OCI-M2 (cell line): ENCODE data around the gene TLR10.
"Not testable (repeated sequence)": the region's sequence is repeated elsewhere in the genome, so short reads cannot be mapped to it uniquely, and the experiment has no call there.

Experiments used
- DNase-seq: peaks from one replicate; lab custom pipeline; 2025; ENCODE audit not compliant: unreplicated experiment; lab: John Stamatoyannopoulos, UW

TLR10 gene

DNA sequence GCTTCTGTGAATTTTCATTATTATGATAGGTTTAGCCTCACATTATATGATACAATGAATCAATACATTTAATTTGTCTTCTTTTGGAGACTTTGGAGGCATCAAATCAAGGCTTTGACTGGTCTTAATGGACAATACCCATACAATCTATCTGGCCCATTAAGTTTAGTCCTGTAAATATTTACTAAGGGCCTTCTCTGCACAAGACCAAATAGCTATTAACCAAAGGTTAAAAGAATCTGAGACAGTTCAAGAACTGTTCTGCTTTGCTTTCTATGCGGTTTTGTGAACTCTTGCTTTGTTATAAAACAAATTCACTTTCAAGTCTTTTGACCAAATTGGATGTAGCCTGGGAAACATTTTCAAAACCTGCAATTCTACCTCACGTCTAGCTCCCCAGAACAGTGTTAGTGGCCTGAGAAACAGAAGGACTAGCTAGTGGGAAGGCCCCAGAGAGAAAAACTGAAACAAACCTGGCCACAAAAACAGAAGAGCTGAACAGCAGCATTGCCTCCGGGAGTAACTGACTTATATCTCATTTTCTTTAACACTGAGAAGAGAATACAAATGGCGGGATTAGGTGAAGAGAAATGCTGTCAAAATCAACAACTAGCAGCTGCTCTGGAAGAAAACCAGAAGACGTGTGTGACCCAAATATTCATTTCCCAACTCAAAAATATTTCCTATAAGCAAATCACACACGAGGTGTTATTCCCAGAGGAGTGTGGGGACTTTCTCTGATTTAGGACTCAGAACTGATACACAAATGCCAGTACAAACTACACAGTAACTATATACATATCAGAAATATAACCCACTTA is 21.3 kb upstream of the TLR10 start:
- DNase-seq: no peak

DNA sequence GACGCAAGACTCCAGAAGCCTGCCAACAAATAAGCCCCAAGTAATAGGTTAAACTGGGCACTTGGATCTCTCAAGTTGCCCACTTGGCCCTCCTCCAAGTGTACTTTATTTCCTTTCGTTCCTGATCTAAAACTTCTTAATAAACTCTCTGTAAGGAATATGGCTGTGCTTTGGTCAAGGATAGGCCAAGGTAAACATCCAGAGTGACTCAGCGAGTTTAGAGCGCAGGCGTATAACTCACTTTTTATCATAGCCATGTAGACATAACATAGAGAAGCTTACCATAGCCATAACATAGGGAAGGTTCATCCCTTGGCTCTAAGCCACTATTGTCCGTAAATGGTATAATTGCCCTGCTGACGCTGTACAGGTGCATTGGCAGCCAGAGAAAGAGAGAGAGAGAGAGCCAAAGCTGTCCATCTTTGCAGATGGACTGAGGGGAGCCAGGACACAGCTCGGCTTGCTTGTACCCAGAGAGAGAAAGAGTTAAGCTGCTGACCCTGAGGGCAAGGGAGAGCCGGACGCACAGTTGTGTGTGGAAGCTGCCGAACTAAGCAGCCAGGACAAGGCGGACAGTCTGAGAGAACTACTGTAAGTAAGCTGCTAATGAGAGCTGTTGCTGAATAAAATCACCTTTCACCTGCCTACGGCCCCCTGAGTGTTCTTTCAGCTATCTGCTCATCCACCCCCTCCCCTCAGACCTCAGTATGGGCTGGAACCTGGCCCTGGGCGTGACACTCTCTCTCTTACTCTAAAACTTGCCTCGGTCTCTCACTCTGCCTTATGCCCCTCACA is 20.0 kb upstream of the TLR10 start:
- no peak for DNase-seq

- no peak for DNase-seq
Observed at GRCh38 chr4:38800961-38801450, 18.2 kb upstream of the TLR10 start.

DNA sequence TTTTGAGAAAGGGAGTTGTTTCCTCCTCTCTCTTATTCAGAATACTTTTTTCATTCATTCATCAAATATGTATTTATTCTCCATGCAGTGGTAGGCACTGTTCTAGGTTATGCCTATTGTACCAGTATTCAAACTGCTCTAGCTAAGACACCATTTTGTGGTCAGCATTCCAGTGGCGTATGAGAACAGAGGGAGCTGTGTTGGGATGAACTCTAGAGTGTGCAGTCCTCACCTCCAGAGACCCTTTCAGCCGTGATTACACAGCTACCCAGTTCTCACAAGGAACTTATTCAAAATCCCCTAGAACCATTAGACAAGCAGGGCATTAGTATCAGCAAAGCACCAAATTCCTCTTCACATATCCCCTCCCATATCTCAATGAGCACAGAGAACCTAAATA is 17.6 kb upstream of the TLR10 start:
- DNase-seq: no peak

DNA sequence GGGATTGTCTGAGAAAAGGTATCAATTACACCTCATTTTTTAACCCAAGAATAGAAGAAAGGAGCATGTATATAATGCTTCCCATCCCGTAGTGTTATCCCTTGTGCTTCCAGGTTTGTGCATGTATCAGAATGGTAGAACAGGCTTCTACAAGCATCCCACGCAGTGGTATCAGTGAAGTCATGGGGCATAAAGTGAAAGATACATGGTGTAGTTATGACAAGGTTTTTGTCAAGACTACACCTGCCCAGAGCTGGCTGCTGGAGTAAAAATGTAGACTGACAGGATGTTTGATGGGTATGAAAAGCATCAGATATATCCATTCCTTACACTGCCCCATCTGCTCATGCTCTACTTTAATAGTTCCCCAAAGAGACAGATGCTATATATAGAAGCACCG is 12.3 kb upstream of the TLR10 start:
- no peak for DNase-seq

- no peak for DNase-seq
Observed at GRCh38 chr4:38794051-38794450, 11.3 kb upstream of the TLR10 start.

- no peak for DNase-seq
Observed at GRCh38 chr4:38791010-38791409, 8.2 kb upstream of the TLR10 start.

GRCh38 chr4:38788317-38788716 is 5.5 kb upstream of the TLR10 start:
- DNase-seq: no peak

DNA sequence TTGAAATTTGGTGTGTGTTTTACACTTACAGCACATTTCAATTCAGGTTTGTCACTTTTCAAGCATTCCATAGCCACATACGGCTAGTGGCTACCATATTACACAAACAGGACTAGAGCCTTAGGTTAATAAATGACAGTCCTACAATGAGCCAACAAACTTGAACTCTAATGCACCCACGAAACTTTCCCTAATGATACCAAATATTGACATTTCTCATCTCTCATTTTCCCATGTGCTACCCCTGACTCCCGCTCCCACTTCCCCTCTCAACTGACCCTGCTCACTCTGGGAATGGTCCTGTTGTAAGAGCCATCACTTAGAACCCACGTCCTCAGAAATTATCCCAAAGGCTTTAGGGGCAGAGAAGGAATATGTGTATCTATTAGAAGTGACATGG is 4.9 kb upstream of the TLR10 start:
- DNase-seq: no peak

- no peak for DNase-seq
Observed at GRCh38 chr4:38785901-38786402, 3.2 kb upstream of the TLR10 start.

GRCh38 chr4:38785041-38785790 is 2.4 kb upstream of the TLR10 start:
- DNase-seq: no peak

DNA sequence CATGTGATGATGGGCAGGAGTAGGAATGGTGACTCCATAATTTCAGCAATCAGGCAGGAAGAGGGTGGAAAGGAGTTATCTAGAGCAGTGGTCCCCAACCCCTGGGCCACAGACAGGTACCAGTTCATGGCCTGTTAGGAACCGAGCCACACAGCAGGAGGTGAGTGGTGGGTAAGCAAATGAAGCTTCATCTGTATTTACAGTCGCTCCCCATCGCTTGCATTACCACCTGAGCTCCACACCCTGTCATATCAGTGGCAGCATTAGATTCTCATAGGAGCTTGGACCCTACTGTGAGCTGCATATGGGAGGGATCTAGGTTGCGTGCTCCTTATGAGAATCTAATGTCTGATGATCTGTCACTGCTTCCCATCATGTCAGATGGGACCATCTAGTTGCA is 1.4 kb upstream of the TLR10 start:
- DNase-seq: no peak

DNA sequence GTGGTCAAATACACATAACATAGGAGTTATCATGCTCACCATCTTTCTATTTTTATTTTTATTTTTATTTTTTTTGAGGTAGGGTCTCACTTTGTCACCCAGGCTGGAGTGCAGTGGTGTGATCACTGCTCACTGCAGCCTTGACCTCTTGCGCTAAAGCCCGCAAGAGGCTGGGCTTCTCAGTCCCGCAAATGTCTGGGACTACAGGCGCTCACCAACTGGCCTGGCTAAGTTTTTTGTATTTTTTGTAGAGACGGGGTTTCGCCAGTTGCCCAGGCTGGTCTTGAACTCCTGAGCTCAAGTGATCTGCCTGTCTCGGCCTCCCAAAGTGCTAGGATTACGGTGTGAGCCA is 295 bp upstream of the TLR10 start:
- no peak for DNase-seq

DNA sequence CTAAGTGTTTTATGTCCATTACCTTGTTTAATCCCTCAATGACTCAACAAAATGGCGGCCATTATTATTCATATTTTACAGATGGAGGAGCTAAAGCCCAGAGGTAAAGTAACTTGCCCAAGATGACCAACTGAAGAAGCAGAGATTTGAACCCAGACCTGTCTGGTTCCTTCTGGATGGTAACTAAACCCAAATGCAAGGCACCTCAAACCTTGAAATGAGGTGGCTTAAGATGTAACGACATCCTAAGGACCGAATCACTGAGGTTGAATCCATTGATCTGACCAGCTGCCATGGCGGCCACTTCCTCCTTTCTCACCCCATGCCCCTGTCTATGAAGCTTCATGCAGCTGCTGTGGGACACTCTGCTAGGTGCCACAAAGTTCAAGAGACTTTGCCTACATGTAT is 932 bp downstream of the TLR10 start:
- DNase-seq: no peak

- no peak for DNase-seq
Observed at GRCh38 chr4:38780833-38781484, 1.8 kb downstream of the TLR10 start.

DNA sequence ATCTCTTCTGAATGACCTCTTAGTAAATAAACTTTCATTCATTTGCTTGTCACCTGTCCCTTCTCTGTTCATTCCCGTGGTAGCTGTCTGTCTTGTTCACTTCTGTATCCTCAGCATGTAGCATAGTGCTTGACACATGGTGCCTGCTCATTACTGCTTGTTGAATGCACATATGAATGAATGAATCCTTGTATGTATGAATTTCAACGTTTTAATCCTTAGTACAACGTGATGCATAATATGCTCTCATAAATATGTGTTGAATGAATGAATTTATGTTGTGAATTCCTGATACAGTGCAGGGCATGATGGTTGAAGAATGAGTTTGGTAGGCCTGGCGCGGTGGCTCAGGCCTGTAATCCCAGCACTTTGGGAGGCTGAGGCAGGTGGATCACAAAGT is 3.0 kb downstream of the TLR10 start:
- no peak for DNase-seq

- not testable (repeated sequence) for DNase-seq
Observed at GRCh38 chr4:38777925-38778324, 4.9 kb downstream of the TLR10 start.

GRCh38 chr4:38775326-38775725 is 7.5 kb downstream of the TLR10 start:
- DNase-seq: no peak

- no peak for DNase-seq
Observed at GRCh38 chr4:38774181-38774955, 8.4 kb downstream of the TLR10 start.

GRCh38 chr4:38770281-38770680 is 12.5 kb downstream of the TLR10 start:
- not testable (repeated sequence) for DNase-seq
